Endodermal cell (in vitro differentiated cells): Measurements from ENCODE around the gene SERINC2. TPM values are rescaled to one million over a fixed set of nuclear protein-coding genes. Genes with fewer than 3 reads are reported as not detected.

Experiments
- DNase-seq: peaks from one replicate; pipeline ENCODE4 v3.0.0-alpha.2; 2017
- H3K27ac ChIP-seq: 2 replicates; pipeline ENCODE4 v1.5.1; 2013; ENCODE audit warnings: mild to moderate bottlenecking, low read depth, low read length, moderate library complexity
- H3K27me3 ChIP-seq: 2 replicates; pipeline ENCODE4 v1.6.1; 2013; ENCODE audit warnings: mild to moderate bottlenecking, low read length, moderate library complexity; ENCODE audit not compliant: insufficient read depth, control insufficient read depth, poor library complexity, severe bottlenecking
- H3K36me3 ChIP-seq: 2 replicates; pipeline ENCODE4 v1.7.0; 2013; ENCODE audit warnings: mild to moderate bottlenecking, low read length, moderate library complexity; ENCODE audit not compliant: control insufficient read depth, insufficient read depth
- H3K4me1 ChIP-seq: one replicate; pipeline ENCODE4 v1.7.0; 2013; ENCODE audit warnings: low read length; ENCODE audit not compliant: control insufficient read depth, insufficient read depth
- H3K4me3 ChIP-seq: 2 replicates; pipeline ENCODE4 v1.5.1; 2013; ENCODE audit warnings: mild to moderate bottlenecking, low read length, moderate library complexity
- H3K9ac ChIP-seq: 2 replicates; pipeline ENCODE4 v1.6.1; 2013; ENCODE audit warnings: mild to moderate bottlenecking, low read length, moderate library complexity; ENCODE audit not compliant: poor library complexity, severe bottlenecking; ENCODE audit errors: extremely low read depth
- H3K9me3 ChIP-seq: 2 replicates; pipeline ENCODE4 v1.6.1; 2013; ENCODE audit warnings: mild to moderate bottlenecking, low read length, moderate library complexity; ENCODE audit not compliant: control insufficient read depth
- H3K27ac Mint-ChIP-seq: 2 replicates; pipeline ENCODE4 v1.8.0; 2020; ENCODE audit warnings: mixed read lengths
- H3K27me3 Mint-ChIP-seq: 2 replicates; pipeline ENCODE4 v1.8.0; 2021; ENCODE audit warnings: mild to moderate bottlenecking, mixed read lengths; ENCODE audit not compliant: insufficient read depth
- H3K36me3 Mint-ChIP-seq: 2 replicates; pipeline ENCODE4 v1.8.0; 2020; ENCODE audit warnings: low read depth, mixed read lengths
- H3K4me1 Mint-ChIP-seq: 2 replicates; pipeline ENCODE4 v1.8.0; 2020; ENCODE audit warnings: mixed read lengths
- H3K4me3 Mint-ChIP-seq: 2 replicates; pipeline ENCODE4 v1.8.0; 2020; ENCODE audit warnings: mild to moderate bottlenecking, moderate library complexity, mixed read lengths
- H3K9me3 Mint-ChIP-seq: 2 replicates; pipeline ENCODE4 v1.8.0; 2020; ENCODE audit warnings: mild to moderate bottlenecking, mixed read lengths
- WGBS, 2 experiments: methylation state at CpG; one replicate each; pipeline versions ENCODE4 v1.1.5 to v1.1.7; 2013; ENCODE audit warnings: missing lambda C conversion rate in 2 of 2, mixed read lengths in 1 of 2; ENCODE audit not compliant: insufficient coverage in 1 of 2, insufficient read length in 1 of 2; 5-methylcytosine and 5-hydroxymethylcytosine counted together
- total RNA-seq, 2 donors: library from RNA; stranded (reverse); fragmentation: NEBNext Ultra II Directional in 1 of 2; extraction: Animal tissue kit (Norgen Biotek cat#: 25700) in 1 of 2; gene quantifications; 2 replicates in 1 of 2; 3 replicates in 1 of 2; pipeline ENCODE4 v1.2.1, GENCODE V29; 2021
- TF ChIP-seq, protein P1 (sequence below): fragments of 200-600 bp; sonication (generic); conservative IDR thresholded peaks from 2 replicates; pipeline ENCODE4 v1.5.0; 2021; ENCODE audit warnings: antibody characterized with exemption, mild to moderate bottlenecking

Gene SERINC2
- total RNA-seq, 2 donors from 2014 or later = 25.9 to 35.1 TPM

DNA sequence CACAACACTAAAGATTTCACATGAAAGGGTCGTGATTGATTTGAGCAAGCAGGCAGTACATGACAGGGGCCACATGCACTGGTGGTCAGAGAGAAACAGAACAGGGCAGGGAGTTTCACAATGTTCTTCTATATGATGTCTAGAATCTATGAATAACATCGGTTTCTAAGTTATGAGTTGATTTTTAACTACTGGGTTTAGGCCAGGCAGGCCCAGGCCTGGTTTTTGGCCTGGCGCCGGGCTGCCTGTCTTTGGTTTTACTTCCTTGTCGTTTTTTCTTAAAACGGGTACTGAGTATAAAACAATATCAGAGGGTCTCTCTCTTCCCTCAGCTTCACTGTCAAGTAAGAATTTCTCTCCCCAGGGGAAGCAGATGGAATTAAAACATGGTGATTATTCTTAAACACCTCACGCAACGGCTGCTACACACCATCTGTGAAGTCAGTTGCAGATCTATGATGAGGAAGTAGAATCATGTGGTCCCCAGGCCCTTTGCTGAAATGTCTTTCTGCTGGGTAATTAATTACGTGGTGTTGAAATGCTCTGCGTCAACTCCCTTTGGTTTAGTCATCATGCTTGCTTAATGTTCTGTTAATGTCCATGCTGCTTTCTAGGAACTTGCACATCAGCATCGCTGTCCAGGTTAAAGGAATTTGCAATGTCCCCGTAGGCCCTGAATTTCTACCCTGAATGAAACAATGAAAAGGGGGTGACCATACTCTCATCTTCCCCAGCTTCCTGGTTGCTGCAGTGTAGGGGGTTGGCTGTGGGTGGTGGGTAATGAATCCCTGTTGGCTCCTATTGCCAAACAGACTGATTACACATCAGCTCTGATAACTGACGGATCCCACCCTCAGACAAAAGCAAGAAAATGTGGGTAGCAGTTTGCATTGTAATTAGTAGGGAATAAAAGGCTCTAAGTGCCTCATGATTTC lies 70.3 kb downstream of the SERINC2 start:
- Histone ChIP-seq H3K4me1 (no peaks in the 10 kb centered on the region), H3K9me3 (peaks cover 30% of the 10 kb centered on the region), H3K36me3 (no peaks in the 10 kb centered on the region), H3K27me3 (no peaks in the 10 kb centered on the region), H3K4me3 (no peak overlapping the region), H3K27ac (peak overlapping the region; percentile 72), H3K9ac (no peak overlapping the region)
- Mint-ChIP-seq H3K9me3 (peaks cover 30% of the 10 kb centered on the region), H3K36me3 (peaks cover 8% of the 10 kb centered on the region), H3K27ac (no peak overlapping the region), H3K4me1 (peaks cover 17% of the 10 kb centered on the region), H3K27me3 (peaks cover 5% of the 10 kb centered on the region), H3K4me3 (no peak overlapping the region)
- WGBS, 2 experiments = 93 to 94% methylated on average over 9 to 13 of the region's 13 CpGs
- TF ChIP-seq, protein P1, sequence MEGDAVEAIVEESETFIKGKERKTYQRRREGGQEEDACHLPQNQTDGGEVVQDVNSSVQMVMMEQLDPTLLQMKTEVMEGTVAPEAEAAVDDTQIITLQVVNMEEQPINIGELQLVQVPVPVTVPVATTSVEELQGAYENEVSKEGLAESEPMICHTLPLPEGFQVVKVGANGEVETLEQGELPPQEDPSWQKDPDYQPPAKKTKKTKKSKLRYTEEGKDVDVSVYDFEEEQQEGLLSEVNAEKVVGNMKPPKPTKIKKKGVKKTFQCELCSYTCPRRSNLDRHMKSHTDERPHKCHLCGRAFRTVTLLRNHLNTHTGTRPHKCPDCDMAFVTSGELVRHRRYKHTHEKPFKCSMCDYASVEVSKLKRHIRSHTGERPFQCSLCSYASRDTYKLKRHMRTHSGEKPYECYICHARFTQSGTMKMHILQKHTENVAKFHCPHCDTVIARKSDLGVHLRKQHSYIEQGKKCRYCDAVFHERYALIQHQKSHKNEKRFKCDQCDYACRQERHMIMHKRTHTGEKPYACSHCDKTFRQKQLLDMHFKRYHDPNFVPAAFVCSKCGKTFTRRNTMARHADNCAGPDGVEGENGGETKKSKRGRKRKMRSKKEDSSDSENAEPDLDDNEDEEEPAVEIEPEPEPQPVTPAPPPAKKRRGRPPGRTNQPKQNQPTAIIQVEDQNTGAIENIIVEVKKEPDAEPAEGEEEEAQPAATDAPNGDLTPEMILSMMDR = no peak
- DNase-seq = no peak

Other genes with a start within 250 kb of the SERINC2 start
- gene NKAIN1, start 173.3 kb upstream of the SERINC2 start, total RNA-seq = 10 to 100 TPM in 1 of 2 donors, 1 to 10 TPM in 1; 7.0 to 13.2 TPM
- 100 to 1,000 TPM in 1 of 2 donors, 10 to 100 TPM in 1; 98.6 to 141 TPM for gene SNRNP40, start 116.4 kb upstream of the SERINC2 start, total RNA-seq
- 10 to 100 TPM; 47.6 to 53.8 TPM for gene ZCCHC17, start 116.2 kb upstream of the SERINC2 start, total RNA-seq
- gene FABP3, start 40.1 kb upstream of the SERINC2 start, total RNA-seq = 1 to 10 TPM; 3.0 to 3.4 TPM
- gene TINAGL1, start 163.3 kb downstream of the SERINC2 start, total RNA-seq = 1 to 10 TPM; 3.0 to 3.4 TPM
- not detected for gene HCRTR1, start 204.5 kb downstream of the SERINC2 start, total RNA-seq
- gene PEF1, start 231.7 kb downstream of the SERINC2 start, total RNA-seq = 10 to 100 TPM; 51.4 to 59.1 TPM